Measurements from ENCODE around the gene C1orf159. TPM values are rescaled to one million over a fixed set of nuclear protein-coding genes. Genes with fewer than 3 reads are reported as not detected.

C1orf159 gene
- total RNA-seq, 4 donors from 2014 or later = 6.9 to 19.6 (median 14.7) TPM

GRCh38 chr1:1087351-1088028 lies 28.4 kb downstream of the C1orf159 start:
- no peaks in the 10 kb centered on the region for H3K9me3 ChIP-seq
- no peak for TF ChIP-seq POLR2A (IDR thresholded peaks at IDR 0.05)
- TF ChIP-seq, protein P1, sequence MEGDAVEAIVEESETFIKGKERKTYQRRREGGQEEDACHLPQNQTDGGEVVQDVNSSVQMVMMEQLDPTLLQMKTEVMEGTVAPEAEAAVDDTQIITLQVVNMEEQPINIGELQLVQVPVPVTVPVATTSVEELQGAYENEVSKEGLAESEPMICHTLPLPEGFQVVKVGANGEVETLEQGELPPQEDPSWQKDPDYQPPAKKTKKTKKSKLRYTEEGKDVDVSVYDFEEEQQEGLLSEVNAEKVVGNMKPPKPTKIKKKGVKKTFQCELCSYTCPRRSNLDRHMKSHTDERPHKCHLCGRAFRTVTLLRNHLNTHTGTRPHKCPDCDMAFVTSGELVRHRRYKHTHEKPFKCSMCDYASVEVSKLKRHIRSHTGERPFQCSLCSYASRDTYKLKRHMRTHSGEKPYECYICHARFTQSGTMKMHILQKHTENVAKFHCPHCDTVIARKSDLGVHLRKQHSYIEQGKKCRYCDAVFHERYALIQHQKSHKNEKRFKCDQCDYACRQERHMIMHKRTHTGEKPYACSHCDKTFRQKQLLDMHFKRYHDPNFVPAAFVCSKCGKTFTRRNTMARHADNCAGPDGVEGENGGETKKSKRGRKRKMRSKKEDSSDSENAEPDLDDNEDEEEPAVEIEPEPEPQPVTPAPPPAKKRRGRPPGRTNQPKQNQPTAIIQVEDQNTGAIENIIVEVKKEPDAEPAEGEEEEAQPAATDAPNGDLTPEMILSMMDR (IDR thresholded peaks at IDR 0.05) = no peak
- H3K27me3 ChIP-seq = no peaks in the 10 kb centered on the region
- H3K4me3 ChIP-seq = no peak overlapping the region
- DNase-seq = no peak
- WGBS, 2 donors = 67 to 94% methylated on average over 7 to 17 of the region's 38 CpGs
- H3K36me3 ChIP-seq = peaks cover 0 to 31% (median 0%) of the 10 kb centered on the region in 3 donors
- intact Hi-C loops (cut with DNase I) = no loop called here
- no peaks in the 10 kb centered on the region for H3K4me1 ChIP-seq
- H3K27ac ChIP-seq = no peak overlapping the region

DNA sequence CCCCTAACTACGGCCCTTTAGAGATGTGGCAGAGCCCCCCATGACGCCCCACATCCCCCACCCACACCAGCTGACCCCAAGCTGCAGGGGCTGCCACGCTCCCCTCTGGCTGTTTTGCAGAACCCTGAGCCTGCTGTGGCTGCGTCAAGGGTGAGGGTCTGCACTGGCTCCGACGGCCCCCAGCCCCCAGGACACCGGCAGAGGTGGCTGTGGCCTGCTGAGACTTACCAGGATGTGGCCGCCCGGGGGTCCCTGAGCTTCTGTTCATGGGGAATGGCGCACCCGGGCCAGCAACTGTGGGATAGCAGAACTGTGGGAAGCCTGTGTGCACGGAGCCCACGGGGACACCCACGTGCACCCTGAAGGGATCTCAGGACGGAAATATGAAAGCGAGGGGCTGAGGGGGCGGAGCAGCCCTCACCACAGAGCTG lies 29.0 kb downstream of the C1orf159 start:
- DNase-seq = no peak
- no CpG with 5 or more reads among the region's 17 CpGs for WGBS, 2 donors
- intact Hi-C loops (cut with DNase I) = no loop called here
- Histone ChIP-seq H3K9me3 (no peaks in the 10 kb centered on the region), H3K27ac (no peak overlapping the region), H3K4me3 (no peak overlapping the region), H3K36me3 (peaks cover 0 to 31% (median 0%) of the 10 kb centered on the region in 3 donors), H3K4me1 (no peaks in the 10 kb centered on the region), H3K27me3 (no peaks in the 10 kb centered on the region)
- TF ChIP-seq POLR2A (IDR thresholded peaks at IDR 0.05) = no peak
- TF ChIP-seq, protein P1 (IDR thresholded peaks at IDR 0.05) = no peak

DNA sequence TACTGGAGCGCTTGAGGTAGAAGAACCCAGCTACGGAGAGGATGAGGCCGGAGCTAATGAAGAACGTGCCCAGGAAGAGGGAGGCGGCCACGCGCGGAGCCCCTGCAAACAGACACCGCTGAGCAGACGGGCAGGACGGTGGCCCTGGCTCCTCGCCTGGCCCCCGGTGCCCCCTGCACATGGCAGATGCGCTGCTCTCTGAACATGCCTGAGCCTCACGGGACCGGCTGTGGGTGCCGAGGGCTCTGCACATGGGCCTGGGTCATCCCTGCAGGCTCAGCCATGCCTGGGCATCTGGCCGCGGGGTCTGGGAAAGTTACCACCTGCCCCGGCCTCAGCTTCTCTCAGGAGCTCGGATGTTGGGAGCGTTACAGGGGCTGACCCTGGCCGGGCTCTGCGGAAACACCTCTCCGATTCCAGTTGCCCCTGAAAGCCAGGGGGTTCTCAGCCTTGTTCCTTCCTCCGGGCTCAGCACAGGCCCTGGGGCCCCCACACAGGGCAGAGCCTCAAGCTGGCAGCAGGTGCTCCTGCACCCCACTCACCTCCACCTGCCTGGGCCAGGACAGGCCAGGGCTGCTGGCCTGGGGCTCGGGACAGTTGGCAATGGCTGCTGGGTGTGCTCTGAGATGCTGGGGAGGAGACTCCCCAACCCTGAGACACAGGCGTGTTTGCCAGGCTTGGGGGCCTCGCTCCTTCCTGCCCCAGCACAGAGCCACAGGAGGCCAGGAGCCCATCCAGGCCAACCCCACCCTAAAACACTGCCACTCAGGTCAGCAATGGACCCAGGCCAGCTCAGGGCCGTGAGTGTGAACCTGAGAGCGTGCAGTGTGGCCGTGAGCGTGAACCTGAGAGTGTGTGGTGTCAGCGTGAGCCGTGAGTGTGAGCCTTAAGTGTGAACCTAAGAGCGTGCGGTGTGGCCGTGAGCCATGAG lies 29.7 kb downstream of the C1orf159 start:
- DNase-seq = no peak
- WGBS, 2 donors = 90 to 97% methylated on average over 4 to 21 of the region's 38 CpGs

GRCh38 chr1:1085171-1085841 lies 30.6 kb downstream of the C1orf159 start:
- peaks cover 0 to 31% (median 0%) of the 10 kb centered on the region in 3 donors for H3K36me3 ChIP-seq
- TF ChIP-seq, protein P1 (IDR thresholded peaks at IDR 0.05) = no peak
- TF ChIP-seq POLR2A (IDR thresholded peaks at IDR 0.05) = no peak
- H3K9me3 ChIP-seq = no peaks in the 10 kb centered on the region
- peaks cover 1 to 3% (median 2%) of the 10 kb centered on the region in 3 donors for H3K4me1 ChIP-seq
- no peak for DNase-seq
- H3K4me3 ChIP-seq = no peak overlapping the region
- peaks cover 0 to under 1% (median 0%) of the 10 kb centered on the region in 4 donors for H3K27me3 ChIP-seq
- intact Hi-C loops (cut with DNase I) = no loop called here
- WGBS, 2 donors = 88 to 96% methylated on average over 3 to 7 of the region's 30 CpGs
- H3K27ac ChIP-seq = no peak overlapping the region

More for the DNA sequence above, 29.7 kb downstream of the C1orf159 start:
- no peak for TF ChIP-seq POLR2A (IDR thresholded peaks at IDR 0.05)
- TF ChIP-seq, protein P1 (IDR thresholded peaks at IDR 0.05) = no peak
- Histone ChIP-seq H3K4me3 (no peak overlapping the region), H3K27ac (no peak overlapping the region), H3K27me3 (no peaks in the 10 kb centered on the region), H3K4me1 (no peaks in the 10 kb centered on the region), H3K9me3 (no peaks in the 10 kb centered on the region), H3K36me3 (peaks cover 0 to 31% (median 0%) of the 10 kb centered on the region in 3 donors)
- intact Hi-C loops (cut with DNase I) = no loop called here

Measured in esophagus squamous epithelium (tissue), 5 donors.